GM21576 (cell line): ENCODE measurements around the gene HOXC10.
A peak's percentile ranks its signal among the peaks of the same experiment; 100 is the strongest.

ENCODE experiments used
- ATAC-seq: cut with Tn5 transposase; IDR thresholded peaks from one replicate; pipeline ENCODE4 v1.9.1; 2021; ENCODE audit warnings: mild to moderate bottlenecking, moderate library complexity; ENCODE audit not compliant: unreplicated experiment

Gene HOXC10

GRCh38 chr12:54015018-54015931, 30.3 kb downstream of the HOXC10 start:
- no peak for ATAC-seq

- no peak for ATAC-seq
Measured at GRCh38 chr12:54016051-54016450, 31.1 kb downstream of the HOXC10 start.

GRCh38 chr12:54016478-54016964, 31.6 kb downstream of the HOXC10 start:
- ATAC-seq, result no peak

GRCh38 chr12:54017027-54017788, 32.3 kb downstream of the HOXC10 start:
- ATAC-seq, result peak; percentile 37

GRCh38 chr12:54017878-54018467, 33.0 kb downstream of the HOXC10 start:
- peak; percentile 72 for ATAC-seq

- no peak for ATAC-seq
Measured at GRCh38 chr12:54018468-54018984, 33.6 kb downstream of the HOXC10 start.

GRCh38 chr12:54019091-54019811, 34.3 kb downstream of the HOXC10 start:
- no peak for ATAC-seq

GRCh38 chr12:54019924-54020590, 35.1 kb downstream of the HOXC10 start:
- ATAC-seq, result no peak

GRCh38 chr12:54020591-54021405, 35.9 kb downstream of the HOXC10 start:
- ATAC-seq, result no peak

GRCh38 chr12:54021432-54022013, 36.6 kb downstream of the HOXC10 start:
- ATAC-seq, result no peak

- ATAC-seq, result no peak
Measured at GRCh38 chr12:54022960-54023884, 38.3 kb downstream of the HOXC10 start.

GRCh38 chr12:54024127-54024526, 39.2 kb downstream of the HOXC10 start:
- ATAC-seq, result no peak

- no peak for ATAC-seq
Measured at GRCh38 chr12:54024581-54025305, 39.8 kb downstream of the HOXC10 start.

GRCh38 chr12:54025499-54026405, 40.8 kb downstream of the HOXC10 start:
- ATAC-seq, result no peak

GRCh38 chr12:54026640-54027441, 41.9 kb downstream of the HOXC10 start:
- ATAC-seq, result no peak
